ENCODE data around the gene DEFB129.
A peak's percentile ranks its signal among the peaks of the same experiment; 100 is the strongest.
"Not testable (repeated sequence)": the region's sequence is repeated elsewhere in the genome, so short reads cannot be mapped to it uniquely, and the experiment has no call there.

Gene DEFB129

GRCh38 chr20:253447-253846 is 26.4 kb downstream of the DEFB129 start:
- DNase-seq: not testable (repeated sequence)

DNA sequence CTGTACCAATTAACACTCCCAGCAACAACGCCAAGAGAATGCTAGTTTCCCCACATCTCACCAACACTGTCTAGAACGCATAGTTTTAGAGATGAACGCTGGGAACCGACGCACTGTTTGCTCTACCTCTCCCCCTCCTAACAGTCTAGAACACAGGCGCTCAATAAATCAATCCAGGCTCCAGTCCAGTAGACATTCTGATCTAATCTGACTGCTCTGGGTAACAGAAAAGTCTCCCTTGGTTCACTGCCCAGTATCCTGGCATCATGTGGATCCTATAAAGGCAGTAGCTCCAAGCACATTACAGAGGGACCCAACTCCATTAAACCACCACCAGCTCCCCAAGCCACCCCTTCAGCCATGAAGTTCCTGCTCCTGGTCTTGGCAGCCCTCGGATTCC is 30.4 kb downstream of the DEFB129 start, which contains the start of gene DEFB132:
Gene DEFB132 (plus strand): TSS at position 306 of the 400 bp plus-strand sequence. CDS start 55 bp downstream, at position 361.
- no peak for DNase-seq

DNA sequence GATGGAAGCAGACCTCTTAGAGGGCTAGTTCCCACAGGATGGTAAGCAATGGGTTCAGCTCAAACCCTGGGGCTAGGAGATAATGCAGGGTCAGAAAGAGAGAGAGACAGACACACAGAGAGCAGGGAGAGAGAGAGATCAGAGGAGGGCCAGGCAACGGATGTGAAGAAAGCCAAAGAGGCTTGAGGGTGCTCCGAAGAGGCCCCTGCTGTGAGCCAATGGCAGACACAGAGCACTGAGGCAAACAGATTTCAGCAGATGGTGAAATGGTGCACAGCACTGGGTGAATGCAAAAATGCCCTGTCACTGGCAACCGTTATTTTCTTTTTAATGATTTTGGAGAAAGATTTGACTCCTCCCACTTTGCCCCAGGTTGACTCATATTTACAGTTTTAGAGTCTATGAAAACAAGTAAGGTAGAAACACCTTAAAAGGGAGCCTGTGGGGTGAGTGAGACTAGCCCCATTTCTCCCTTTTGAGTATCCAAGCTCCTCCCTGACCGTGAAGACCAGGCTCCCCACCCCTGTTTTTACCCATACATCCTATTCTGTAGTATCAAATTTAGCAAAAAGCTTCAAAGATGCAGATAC is 31.3 kb downstream of the DEFB129 start:
- DNase-seq: no peak

DNA sequence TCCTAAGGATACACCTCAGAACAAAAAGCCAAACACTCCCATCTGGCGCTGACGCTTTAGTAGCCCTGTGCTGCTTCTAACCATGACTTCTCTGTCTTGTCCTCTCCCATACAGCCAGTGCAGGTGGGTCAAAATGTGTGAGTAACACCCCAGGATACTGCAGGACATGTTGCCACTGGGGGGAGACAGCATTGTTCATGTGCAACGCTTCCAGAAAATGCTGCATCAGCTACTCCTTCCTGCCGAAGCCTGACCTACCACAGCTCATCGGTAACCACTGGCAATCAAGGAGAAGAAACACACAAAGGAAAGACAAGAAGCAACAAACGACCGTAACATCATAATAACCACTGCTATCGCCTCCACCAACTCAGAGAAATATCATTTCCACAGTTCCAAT is 31.9 kb downstream of the DEFB129 start:
- DNase-seq: peak in 1 of 2 donors; percentile 16

GRCh38 chr20:259981-260380 is 32.9 kb downstream of the DEFB129 start:
- peak; percentile 76 to 82 for DNase-seq

DNA sequence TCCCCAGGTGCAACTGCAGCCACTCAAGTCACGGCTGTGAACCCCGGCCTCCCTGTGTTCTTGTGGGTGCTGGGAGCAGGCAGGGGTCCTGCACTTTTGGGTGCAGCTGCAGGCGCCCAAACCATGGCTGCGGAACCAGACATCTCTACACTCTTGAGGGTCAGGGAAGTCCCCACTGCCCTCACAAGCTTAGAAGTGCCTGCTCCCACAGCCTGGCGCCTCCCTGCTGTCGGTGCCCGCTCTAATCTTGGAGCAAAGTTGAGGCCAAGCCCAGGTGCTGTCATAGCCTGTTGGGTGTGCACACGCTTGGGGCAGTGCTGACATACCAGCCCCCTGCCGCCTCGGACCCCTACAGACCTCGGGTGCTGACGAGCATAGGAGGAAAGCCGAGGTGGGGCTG is 36.6 kb downstream of the DEFB129 start:
- DNase-seq: no peak

DNA sequence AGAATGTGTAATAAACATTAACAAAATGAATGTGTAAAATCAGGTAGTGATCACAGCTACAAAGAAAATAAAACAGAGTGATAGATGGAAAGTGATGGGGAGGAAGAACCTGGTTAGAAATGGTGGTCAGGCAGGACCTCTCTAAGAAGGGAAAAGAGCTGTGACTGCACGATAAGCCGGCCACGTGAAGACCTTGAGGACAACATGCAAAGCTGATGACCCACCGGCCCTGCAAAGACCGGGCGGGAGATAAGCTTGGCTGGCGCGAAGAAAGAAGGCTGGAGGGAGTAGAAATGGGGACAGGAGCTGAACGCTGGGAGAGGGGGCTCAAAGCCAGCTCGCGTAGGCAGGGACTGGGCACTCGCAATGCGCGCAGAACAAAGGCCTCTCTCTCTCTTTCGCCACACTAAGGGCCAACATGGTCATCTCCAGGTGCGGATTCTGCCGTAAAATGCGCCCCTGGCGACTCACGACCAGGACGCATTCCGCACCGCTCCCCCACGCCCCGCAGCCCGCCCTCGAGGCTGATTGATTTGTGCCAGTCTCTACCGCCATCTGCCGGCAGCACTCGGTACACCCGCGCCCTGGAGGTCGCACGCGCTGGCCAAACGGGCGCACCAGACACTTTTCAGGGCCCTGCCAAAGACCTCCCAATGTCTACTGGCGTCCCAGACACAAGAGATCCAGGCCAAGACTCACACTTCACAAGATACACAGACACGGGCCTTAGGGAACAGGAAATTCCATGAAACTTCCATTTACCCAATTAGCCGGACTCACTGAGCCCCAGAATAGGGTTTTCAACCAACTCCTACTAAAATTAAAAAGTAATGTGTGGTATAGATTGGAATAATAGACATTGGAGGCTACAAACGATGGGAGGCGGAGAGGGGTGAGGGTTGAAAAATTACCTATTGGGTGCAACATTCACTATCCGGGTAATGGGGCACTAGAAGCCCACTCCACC is 39.8 kb downstream of the DEFB129 start:
- DNase-seq: peak; percentile 74 to 79

DNA sequence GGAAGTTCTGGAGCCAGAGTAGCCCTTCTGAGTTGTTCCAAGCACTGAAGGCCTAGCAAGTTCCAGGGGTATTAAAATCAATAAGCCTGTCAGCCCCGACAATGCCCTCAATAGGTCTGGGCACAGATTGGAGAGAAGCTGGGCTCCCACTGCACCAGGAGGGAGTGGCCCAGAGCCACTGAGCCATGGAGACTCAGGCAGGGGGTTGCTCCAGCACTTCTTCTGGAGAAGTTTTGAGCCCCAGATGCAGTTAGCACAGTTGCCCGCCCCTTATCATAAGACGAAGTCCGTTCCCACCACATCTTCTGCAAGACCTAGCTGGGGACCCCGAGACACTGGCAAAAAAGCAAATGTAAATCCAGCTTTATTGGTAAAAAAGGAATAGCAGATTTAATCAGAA is 43.5 kb downstream of the DEFB129 start:
- DNase-seq: no peak

GRCh38 chr20:271069-271468 is 44.0 kb downstream of the DEFB129 start:
- no peak for DNase-seq

GRCh38 chr20:271528-271927 is 44.5 kb downstream of the DEFB129 start:
- DNase-seq: no peak

GRCh38 chr20:272718-273117 is 45.7 kb downstream of the DEFB129 start:
- DNase-seq: no peak

- no peak for DNase-seq
Measured at GRCh38 chr20:273884-274283, 46.8 kb downstream of the DEFB129 start.

GRCh38 chr20:275791-276190 is 48.7 kb downstream of the DEFB129 start:
- DNase-seq: no peak

DNA sequence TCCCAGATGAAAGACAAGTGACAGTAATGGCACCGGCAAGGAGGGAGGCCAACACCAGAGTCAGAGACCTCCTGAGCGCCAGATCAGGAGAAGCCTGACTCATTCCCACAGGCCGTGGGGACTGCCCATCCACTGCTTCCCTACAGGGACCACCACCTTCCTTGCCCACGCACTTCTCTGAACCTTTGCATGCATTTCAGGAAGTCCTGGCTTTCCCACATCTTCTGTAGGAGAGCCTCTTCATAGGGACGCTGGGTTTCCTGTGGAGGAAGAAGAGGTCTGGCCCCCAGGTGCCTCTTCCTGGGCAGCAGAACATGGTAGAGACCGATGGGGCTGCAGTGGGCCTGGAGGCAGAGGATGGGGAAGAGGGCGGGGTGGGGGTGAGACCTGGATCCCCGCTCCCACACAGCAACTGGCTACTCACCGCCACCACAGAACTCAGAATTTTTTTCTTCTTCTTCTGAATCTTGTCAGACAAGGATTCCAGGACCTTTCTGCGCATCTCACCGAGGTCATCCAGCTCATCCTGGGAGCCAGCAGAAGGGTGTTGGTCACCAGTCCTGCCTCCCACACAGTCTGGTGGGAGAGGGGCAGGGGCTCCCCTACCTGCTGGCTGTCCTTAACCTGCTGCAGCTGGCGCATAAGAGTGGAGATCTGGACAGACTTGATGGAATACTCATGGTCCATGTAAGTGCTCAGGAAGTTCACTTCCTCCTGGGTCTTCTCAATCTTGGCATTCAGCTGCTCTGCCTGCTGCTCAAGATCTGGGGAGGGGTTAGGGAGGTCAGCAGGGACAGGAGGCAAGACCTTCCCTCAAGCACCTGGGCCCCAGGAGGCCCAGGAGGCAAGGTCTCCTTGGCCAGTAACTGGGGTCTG is 49.8 kb downstream of the DEFB129 start:
- no peak for DNase-seq

GRCh38 chr20:277496-277781 is 50.4 kb downstream of the DEFB129 start:
- DNase-seq: no peak

GRCh38 chr20:278181-278580 is 51.1 kb downstream of the DEFB129 start:
- no peak for DNase-seq

- no peak for DNase-seq
Measured at GRCh38 chr20:278607-279571, 51.8 kb downstream of the DEFB129 start.
